ENCODE results near the gene ONECUT1. TPM values are rescaled to one million over a fixed set of nuclear protein-coding genes. Genes with fewer than 3 reads are reported as not detected.

ONECUT1 gene
- total RNA-seq, 2 experiments from 2014 or later = 0.15 to 0.25 TPM

GRCh38 chr15:52760562-52760961 lies 29.6 kb downstream of the ONECUT1 start:
- no peak for DNase-seq (ENCODE audit: low spot score)
- Histone ChIP-seq H3K27ac (ENCODE audit: low read depth, low read length, poor library complexity, severe bottlenecking) (no peak overlapping the region), H3K4me1 (ENCODE audit: insufficient read depth, low read length, poor library complexity, severe bottlenecking) (no peaks in the 10 kb centered on the region), H3K4me2 (ENCODE audit: low read length) (no peak overlapping the region), H3K36me3 (ENCODE audit: insufficient read depth, low read length) (no peaks in the 10 kb centered on the region), H3K4me3 (ENCODE audit: low read depth, low read length, poor library complexity, severe bottlenecking) (no peak overlapping the region), H2AFZ (ENCODE audit: low read length) (no peak overlapping the region), H3K9me2 (ENCODE audit: insufficient read depth, low read length) (no peaks in the 10 kb centered on the region), H3K79me2 (ENCODE audit: insufficient read depth, low read depth, low read length) (no peaks in the 10 kb centered on the region), H3K9me3 (ENCODE audit: low read length) (no peaks in the 10 kb centered on the region), H4K20me1 (ENCODE audit: insufficient read depth, low read length) (no peaks in the 10 kb centered on the region)
- POLR2A ChIA-PET = no interaction called here
- TF ChIP-seq, protein P1, sequence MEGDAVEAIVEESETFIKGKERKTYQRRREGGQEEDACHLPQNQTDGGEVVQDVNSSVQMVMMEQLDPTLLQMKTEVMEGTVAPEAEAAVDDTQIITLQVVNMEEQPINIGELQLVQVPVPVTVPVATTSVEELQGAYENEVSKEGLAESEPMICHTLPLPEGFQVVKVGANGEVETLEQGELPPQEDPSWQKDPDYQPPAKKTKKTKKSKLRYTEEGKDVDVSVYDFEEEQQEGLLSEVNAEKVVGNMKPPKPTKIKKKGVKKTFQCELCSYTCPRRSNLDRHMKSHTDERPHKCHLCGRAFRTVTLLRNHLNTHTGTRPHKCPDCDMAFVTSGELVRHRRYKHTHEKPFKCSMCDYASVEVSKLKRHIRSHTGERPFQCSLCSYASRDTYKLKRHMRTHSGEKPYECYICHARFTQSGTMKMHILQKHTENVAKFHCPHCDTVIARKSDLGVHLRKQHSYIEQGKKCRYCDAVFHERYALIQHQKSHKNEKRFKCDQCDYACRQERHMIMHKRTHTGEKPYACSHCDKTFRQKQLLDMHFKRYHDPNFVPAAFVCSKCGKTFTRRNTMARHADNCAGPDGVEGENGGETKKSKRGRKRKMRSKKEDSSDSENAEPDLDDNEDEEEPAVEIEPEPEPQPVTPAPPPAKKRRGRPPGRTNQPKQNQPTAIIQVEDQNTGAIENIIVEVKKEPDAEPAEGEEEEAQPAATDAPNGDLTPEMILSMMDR (conservative IDR thresholded peaks at IDR 0.05; ENCODE audit: low read length) = no peak
- TF ChIP-seq EZH2phosphoT487 (IDR thresholded peaks at IDR 0.05; ENCODE audit: borderline replicate concordance, low read depth, low read length) = no peak
- CTCF ChIA-PET (ENCODE audit: unreplicated experiment) = no interaction called here
- intact Hi-C loops (cut with micrococcal nuclease; ENCODE audit: unreplicated experiment) = no loop called here
- BruUV-seq (replicated peaks) = no TSS peak

DNA sequence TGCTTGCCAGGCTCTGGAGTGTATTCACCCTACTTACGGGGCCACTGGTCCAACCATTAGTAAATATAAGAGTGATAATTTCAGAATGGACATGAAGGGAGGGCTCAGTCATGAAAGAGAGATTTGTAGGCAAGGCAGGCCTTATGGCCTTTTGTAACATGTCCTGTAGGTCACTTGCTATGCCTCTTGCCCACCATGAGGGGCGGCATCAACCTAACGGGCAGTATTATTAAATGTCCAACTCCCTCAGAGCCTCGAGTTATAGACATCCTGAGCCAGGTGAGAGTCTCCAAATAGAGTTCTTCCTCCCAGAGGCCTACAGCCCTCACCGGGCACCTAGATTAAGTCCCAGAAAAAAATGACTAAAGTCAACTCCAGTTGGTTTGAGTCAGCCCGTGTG lies 30.2 kb downstream of the ONECUT1 start:
- no peaks in the 10 kb centered on the region for H4K20me1 ChIP-seq (ENCODE audit: insufficient read depth, low read length)
- no peak overlapping the region for H2AFZ ChIP-seq (ENCODE audit: low read length)
- no peaks in the 10 kb centered on the region for H3K79me2 ChIP-seq (ENCODE audit: insufficient read depth, low read depth, low read length)
- no peak for DNase-seq (ENCODE audit: low spot score)
- POLR2A ChIA-PET = no interaction called here
- H3K9me3 ChIP-seq (ENCODE audit: low read length) = no peaks in the 10 kb centered on the region
- H3K9me2 ChIP-seq (ENCODE audit: insufficient read depth, low read length) = no peaks in the 10 kb centered on the region
- TF ChIP-seq EZH2phosphoT487 (IDR thresholded peaks at IDR 0.05; ENCODE audit: borderline replicate concordance, low read depth, low read length) = no peak
- CTCF ChIA-PET (ENCODE audit: unreplicated experiment) = no interaction called here
- no peaks in the 10 kb centered on the region for H3K36me3 ChIP-seq (ENCODE audit: insufficient read depth, low read length)
- no TSS peak for BruUV-seq (replicated peaks)
- no peak overlapping the region for H3K4me2 ChIP-seq (ENCODE audit: low read length)
- H3K4me1 ChIP-seq (ENCODE audit: insufficient read depth, low read length, poor library complexity, severe bottlenecking) = no peaks in the 10 kb centered on the region
- intact Hi-C loops (cut with micrococcal nuclease; ENCODE audit: unreplicated experiment) = no loop called here
- no peak overlapping the region for H3K4me3 ChIP-seq (ENCODE audit: low read depth, low read length, poor library complexity, severe bottlenecking)
- no peak overlapping the region for H3K27ac ChIP-seq (ENCODE audit: low read depth, low read length, poor library complexity, severe bottlenecking)

GRCh38 chr15:52757496-52757895 lies 32.6 kb downstream of the ONECUT1 start:
- Histone ChIP-seq H3K9me2 (ENCODE audit: insufficient read depth, low read length) (no peaks in the 10 kb centered on the region), H3K4me3 (ENCODE audit: low read depth, low read length, poor library complexity, severe bottlenecking) (no peak overlapping the region), H3K27ac (ENCODE audit: low read depth, low read length, poor library complexity, severe bottlenecking) (no peak overlapping the region), H4K20me1 (ENCODE audit: insufficient read depth, low read length) (no peaks in the 10 kb centered on the region), H3K79me2 (ENCODE audit: insufficient read depth, low read depth, low read length) (no peaks in the 10 kb centered on the region), H3K4me1 (ENCODE audit: insufficient read depth, low read length, poor library complexity, severe bottlenecking) (no peaks in the 10 kb centered on the region), H3K9me3 (ENCODE audit: low read length) (no peaks in the 10 kb centered on the region), H3K36me3 (ENCODE audit: insufficient read depth, low read length) (no peaks in the 10 kb centered on the region), H3K4me2 (ENCODE audit: low read length) (no peak overlapping the region), H2AFZ (ENCODE audit: low read length) (no peak overlapping the region)
- intact Hi-C loops (cut with micrococcal nuclease; ENCODE audit: unreplicated experiment) = no loop called here
- POLR2A ChIA-PET = no interaction called here
- DNase-seq (ENCODE audit: low spot score) = no peak
- no TSS peak for BruUV-seq (replicated peaks)
- CTCF ChIA-PET (ENCODE audit: unreplicated experiment) = no interaction called here
- TF ChIP-seq, protein P1 (conservative IDR thresholded peaks at IDR 0.05; ENCODE audit: low read length) = no peak

Measured in OCI-LY7 (cell line).